Femur (tissue), 1 donor: ENCODE measurements around the gene ABHD12.
"Not testable (repeated sequence)": the region's sequence is repeated elsewhere in the genome, so short reads cannot be mapped to it uniquely, and the experiment has no call there.

ENCODE experiments used
- DNase-seq: peaks from one replicate; pipeline ENCODE4 v3.0.0-alpha.2; 2017

Gene ABHD12

GRCh38 chr20:25320035-25320800 lies 70.4 kb downstream of the ABHD12 start:
- no peak for DNase-seq

- no peak for DNase-seq
These were observed 71.2 kb downstream of the ABHD12 start for GRCh38 chr20:25319241-25320034.

GRCh38 chr20:25318471-25319240 lies 72.0 kb downstream of the ABHD12 start:
- no peak for DNase-seq

GRCh38 chr20:25317351-25318075 lies 73.1 kb downstream of the ABHD12 start:
- no peak for DNase-seq

- DNase-seq = no peak
These were observed 74.0 kb downstream of the ABHD12 start for GRCh38 chr20:25316506-25317190.

GRCh38 chr20:25315418-25316210 lies 75.0 kb downstream of the ABHD12 start:
- DNase-seq = no peak

- DNase-seq = no peak
These were observed 75.9 kb downstream of the ABHD12 start for GRCh38 chr20:25314497-25315417.

- no peak for DNase-seq
These were observed 77.0 kb downstream of the ABHD12 start for GRCh38 chr20:25313593-25313992.

- not testable (repeated sequence) for DNase-seq
These were observed 77.9 kb downstream of the ABHD12 start for GRCh38 chr20:25312716-25313115.

GRCh38 chr20:25310921-25311728 lies 79.5 kb downstream of the ABHD12 start:
- no peak for DNase-seq

GRCh38 chr20:25310268-25310920 lies 80.2 kb downstream of the ABHD12 start:
- DNase-seq = peak; percentile 55

GRCh38 chr20:25309395-25310267 lies 81.0 kb downstream of the ABHD12 start:
- no peak for DNase-seq

- DNase-seq = no peak
These were observed 81.8 kb downstream of the ABHD12 start for GRCh38 chr20:25308671-25309394.

GRCh38 chr20:25308083-25308491 lies 82.5 kb downstream of the ABHD12 start:
- DNase-seq = no peak

GRCh38 chr20:25306991-25307903 lies 83.4 kb downstream of the ABHD12 start:
- no peak for DNase-seq
